Measurements from ENCODE around the gene TMEM100. TPM values are rescaled to one million over a fixed set of nuclear protein-coding genes. Genes with fewer than 3 reads are reported as not detected.

The TMEM100 gene
- total RNA-seq, 1 donor from 2014 or later = not detected

- TF ChIP-seq, protein P1, sequence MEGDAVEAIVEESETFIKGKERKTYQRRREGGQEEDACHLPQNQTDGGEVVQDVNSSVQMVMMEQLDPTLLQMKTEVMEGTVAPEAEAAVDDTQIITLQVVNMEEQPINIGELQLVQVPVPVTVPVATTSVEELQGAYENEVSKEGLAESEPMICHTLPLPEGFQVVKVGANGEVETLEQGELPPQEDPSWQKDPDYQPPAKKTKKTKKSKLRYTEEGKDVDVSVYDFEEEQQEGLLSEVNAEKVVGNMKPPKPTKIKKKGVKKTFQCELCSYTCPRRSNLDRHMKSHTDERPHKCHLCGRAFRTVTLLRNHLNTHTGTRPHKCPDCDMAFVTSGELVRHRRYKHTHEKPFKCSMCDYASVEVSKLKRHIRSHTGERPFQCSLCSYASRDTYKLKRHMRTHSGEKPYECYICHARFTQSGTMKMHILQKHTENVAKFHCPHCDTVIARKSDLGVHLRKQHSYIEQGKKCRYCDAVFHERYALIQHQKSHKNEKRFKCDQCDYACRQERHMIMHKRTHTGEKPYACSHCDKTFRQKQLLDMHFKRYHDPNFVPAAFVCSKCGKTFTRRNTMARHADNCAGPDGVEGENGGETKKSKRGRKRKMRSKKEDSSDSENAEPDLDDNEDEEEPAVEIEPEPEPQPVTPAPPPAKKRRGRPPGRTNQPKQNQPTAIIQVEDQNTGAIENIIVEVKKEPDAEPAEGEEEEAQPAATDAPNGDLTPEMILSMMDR (conservative IDR thresholded peaks at IDR 0.05; ENCODE audit: low read depth, low read length) = no peak
- DNase-seq (ENCODE audit: low read depth) = no peak
- H3K4me3 ChIP-seq (ENCODE audit: low read depth, low read length) = no peak overlapping the region
Observed at GRCh38 chr17:55690105-55690508, 32.6 kb downstream of the TMEM100 start.

- TF ChIP-seq, protein P1 (conservative IDR thresholded peaks at IDR 0.05; ENCODE audit: low read depth, low read length) = no peak
- H3K4me3 ChIP-seq (ENCODE audit: low read depth, low read length) = no peak overlapping the region
- no peak for DNase-seq (ENCODE audit: low read depth)
Observed at GRCh38 chr17:55689672-55690071, 33.0 kb downstream of the TMEM100 start.

- H3K4me3 ChIP-seq (ENCODE audit: low read depth, low read length) = no peak overlapping the region
- no peak for DNase-seq (ENCODE audit: low read depth)
- TF ChIP-seq, protein P1 (conservative IDR thresholded peaks at IDR 0.05; ENCODE audit: low read depth, low read length) = no peak
Observed at GRCh38 chr17:55688057-55688456, 34.6 kb downstream of the TMEM100 start.

- no peak for DNase-seq (ENCODE audit: low read depth)
- TF ChIP-seq, protein P1 (conservative IDR thresholded peaks at IDR 0.05; ENCODE audit: low read depth, low read length) = no peak
- no peak overlapping the region for H3K4me3 ChIP-seq (ENCODE audit: low read depth, low read length)
Observed at GRCh38 chr17:55687037-55687436, 35.6 kb downstream of the TMEM100 start.

DNA sequence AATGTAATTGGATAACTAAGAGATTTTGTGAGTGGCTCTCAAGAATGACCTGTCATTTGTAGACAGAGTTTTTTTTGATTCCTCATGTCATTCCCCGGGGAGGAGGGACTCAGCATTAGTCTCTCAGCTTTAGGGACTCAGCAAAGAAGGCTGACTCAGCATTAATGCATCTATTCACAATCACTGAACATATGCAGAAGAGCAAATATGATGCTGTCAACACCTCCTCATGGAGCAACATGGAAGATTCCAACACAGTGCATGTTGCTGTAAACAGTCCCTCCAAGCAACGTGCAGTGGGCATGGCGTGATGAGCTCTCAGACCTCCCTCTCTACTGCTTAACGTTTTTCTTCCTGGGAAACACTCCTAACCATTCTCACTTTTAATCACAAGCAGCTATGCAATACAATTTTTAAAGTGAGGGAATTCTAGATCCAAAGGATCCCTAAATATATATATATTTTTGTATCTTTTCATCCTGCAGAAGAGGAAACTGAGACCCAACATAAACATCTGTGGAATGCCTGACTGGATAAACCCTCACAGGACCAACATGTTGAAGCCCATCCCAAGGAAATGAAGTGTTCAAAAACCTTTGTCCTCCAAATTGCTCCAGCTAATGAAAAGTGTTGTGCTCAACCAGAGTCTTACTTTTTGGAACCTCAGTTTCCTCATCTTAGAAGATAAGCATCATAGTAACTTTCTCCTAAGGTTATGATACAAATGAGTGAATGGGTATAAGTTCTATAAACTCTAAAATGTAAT, 38.9 kb downstream of the TMEM100 start:
- no peak for DNase-seq (ENCODE audit: low read depth)
- TF ChIP-seq, protein P1 (conservative IDR thresholded peaks at IDR 0.05; ENCODE audit: low read depth, low read length) = no peak
- H3K4me3 ChIP-seq (ENCODE audit: low read depth, low read length) = no peak overlapping the region

GRCh38 chr17:55681342-55681700, 41.3 kb downstream of the TMEM100 start:
- H3K4me3 ChIP-seq (ENCODE audit: low read depth, low read length) = no peak overlapping the region
- TF ChIP-seq, protein P1 (conservative IDR thresholded peaks at IDR 0.05; ENCODE audit: low read depth, low read length) = no peak
- no peak for DNase-seq (ENCODE audit: low read depth)

All from epithelial cell of proximal tubule (primary cell).